ENCODE measurements around the gene BSN.

GRCh38 chr3:49568965-49569364, 14.7 kb downstream of the BSN start:
- TF ChIP-seq RAD21 (IDR thresholded peaks at IDR 0.05; ENCODE audit: low read length) (no peak), POLR2A (IDR thresholded peaks at IDR 0.05; ENCODE audit: low read depth, low read length) (no peak), CTCF (conservative IDR thresholded peaks at IDR 0.05; ENCODE audit: low read depth, low read length) (no peak), RFX5 (IDR thresholded peaks at IDR 0.05; ENCODE audit: low read depth, low read length) (no peak), MXI1 (IDR thresholded peaks at IDR 0.05; ENCODE audit: borderline replicate concordance, low read depth, low read length) (no peak), BHLHE40 (IDR thresholded peaks at IDR 0.05; ENCODE audit: low read depth, low read length) (no peak), USF2 (IDR thresholded peaks at IDR 0.05; ENCODE audit: low read depth, low read length) (no peak)

Measured in IMR-90 (cell line).